Measurements from ENCODE around the gene ZNF362. TPM values are rescaled to one million over a fixed set of nuclear protein-coding genes. Genes with fewer than 3 reads are reported as not detected.
A peak's percentile ranks its signal among the peaks of the same experiment; 100 is the strongest.

ZNF362 gene
- total RNA-seq, 2 donors from 2014 or later: 29.5 to 29.8 TPM

DNA sequence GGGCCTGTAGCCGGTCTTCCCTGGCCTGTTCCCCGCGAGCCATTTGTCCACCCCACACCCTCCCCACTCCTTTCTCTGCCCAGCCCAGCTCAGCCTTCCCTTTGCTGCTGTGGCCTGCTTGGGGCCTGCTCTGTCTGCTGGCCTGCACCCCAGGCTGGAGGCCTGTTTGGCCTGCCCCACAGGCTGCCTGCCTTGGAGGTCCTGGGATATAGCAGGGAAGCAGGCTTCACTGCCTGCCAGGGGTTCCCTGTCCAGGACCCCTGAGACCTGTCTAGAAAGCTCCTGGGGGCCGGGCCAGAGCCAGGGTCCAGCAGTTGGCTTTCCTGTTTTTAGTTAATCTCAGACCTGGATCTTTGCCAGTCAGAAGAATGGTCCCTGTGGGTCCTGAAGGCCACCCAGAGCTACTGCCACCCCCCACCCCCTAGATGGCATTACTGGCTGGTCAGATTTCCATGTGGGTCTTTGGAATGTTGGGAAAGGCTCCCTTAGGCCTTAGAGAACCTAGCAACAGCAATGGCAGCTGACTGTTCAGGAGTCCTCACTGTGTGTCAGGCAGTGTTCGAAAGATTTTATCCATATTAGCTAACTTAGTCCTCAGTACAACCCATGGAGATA lies 7.7 kb downstream of the ZNF362 start:
- no peak for DNase-seq
- ATAC-seq: peak in 1 of 2 donors; percentile 50
- intact Hi-C loops (cut with DNase I): no loop called here

DNA sequence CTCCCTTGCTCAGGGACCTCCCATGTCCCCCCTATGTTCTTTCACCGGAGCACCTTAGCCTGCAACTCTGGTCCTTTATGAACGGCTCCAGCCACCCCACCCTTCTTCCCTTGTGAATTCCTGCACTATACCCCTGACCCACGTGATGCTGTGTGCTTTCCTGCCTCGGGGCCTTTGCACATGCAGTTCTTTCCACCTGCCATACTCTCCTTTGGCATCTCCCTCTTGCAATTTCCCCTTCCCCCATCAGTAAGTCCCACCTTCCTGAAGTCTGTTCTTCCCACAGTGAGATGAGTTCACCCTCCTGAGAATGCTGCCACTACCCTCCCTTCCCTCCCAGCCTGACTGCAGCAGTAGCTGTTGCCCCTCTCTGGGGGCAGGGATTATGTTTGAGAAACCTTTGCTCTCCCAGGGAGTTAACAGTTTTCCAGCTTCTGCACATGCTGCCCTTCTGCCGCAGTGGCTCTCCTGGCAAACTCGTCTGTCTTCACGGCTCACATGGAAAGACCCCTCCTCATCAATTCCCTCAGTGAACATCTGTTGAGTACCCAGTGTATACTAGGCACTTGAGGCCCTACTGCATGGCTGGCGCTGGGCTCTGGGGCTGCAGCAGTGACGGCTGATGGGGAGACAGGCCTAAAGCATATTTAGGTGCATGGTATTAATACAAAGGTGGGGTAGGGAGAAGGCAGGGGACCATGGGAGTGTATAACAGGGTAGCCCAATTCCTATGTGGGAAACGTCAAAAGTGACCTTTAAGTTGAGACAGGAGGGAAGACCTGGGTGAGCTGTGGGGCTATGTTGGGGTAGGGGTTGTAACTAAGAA lies 9.7 kb downstream of the ZNF362 start:
- ATAC-seq (no peak), DNase-seq (no peak)
- intact Hi-C loops (cut with DNase I): no loop called here

DNA sequence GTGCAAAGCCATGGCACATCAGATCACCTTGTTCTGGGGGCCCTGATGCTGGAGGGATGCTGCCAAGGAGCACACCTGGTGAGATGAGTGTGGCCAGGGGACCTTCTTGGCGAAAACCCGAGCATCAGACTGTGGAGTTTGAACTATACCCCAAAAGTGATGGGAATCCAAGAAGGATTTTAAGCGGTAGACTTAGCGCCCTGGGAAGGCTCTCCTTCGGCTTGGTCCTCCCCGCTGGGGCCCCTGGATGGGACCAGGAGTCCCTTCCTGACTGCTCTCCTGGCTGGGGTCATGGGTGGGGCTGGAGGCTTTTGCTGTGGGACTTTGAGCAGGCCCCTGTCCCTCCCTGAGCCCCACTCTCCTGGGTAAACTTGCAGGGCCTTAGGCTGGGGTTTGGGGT lies 10.5 kb downstream of the ZNF362 start:
- DNase-seq: no peak
- ATAC-seq: no peak
- intact Hi-C loops (cut with DNase I): no loop called here

DNA sequence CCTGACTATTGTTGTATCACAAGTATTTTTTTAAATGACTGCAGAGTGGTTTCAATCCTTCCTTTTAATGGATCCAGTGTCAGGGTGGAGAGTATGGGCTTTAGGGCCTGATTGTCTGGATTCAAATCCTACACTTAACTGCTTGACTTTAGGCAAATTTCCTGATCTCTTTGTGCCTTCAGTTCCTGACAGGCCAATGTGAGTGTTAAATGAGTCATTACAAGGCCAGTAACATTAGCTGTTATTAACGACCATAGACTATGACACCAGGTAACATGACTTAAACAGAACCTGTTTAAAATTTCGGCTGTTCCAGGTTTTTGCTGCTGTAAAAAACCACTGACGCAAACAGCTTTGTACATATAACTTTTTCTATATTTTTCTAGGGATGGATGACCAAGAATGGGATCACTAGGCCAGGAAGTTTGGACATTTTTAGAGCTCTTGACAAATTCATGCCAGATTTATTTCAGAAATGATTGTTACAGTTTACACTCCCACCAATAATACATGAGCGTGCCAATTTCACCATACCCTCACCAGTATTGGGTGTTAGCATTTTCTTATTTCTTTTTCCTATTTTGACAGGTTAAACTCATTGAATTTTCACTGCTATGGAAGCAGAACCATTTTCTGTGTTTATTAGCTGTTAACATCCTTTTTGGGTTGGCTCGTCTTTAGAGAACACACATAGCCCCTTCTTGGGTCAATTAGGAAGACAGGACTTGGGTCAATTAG lies 11.3 kb downstream of the ZNF362 start:
- ATAC-seq (no peak), DNase-seq (no peak)
- intact Hi-C loops (cut with DNase I): no loop called here

DNA sequence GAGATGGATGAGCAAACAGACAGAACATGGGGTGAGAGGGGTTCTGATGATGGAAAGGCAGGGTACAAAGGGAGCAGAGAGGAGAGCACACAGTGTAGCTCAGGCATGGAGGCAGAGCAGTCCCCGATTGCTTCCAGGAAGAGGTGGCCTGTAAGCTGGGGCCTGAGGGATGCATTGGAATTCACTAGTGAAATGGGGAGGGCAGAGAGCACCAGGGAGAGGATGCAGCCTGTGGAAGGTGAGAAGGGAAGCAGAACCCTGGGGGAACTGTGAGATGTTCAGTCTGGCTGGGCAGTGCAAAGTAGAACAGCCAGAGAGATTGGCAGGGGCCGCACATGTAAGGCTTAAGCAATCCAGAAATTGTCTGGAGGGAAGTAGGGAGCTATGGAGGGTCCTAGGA lies 12.2 kb downstream of the ZNF362 start:
- ATAC-seq (peak in 1 of 2 donors; percentile 7), DNase-seq (no peak)
- intact Hi-C loops (cut with DNase I): no loop called here

DNA sequence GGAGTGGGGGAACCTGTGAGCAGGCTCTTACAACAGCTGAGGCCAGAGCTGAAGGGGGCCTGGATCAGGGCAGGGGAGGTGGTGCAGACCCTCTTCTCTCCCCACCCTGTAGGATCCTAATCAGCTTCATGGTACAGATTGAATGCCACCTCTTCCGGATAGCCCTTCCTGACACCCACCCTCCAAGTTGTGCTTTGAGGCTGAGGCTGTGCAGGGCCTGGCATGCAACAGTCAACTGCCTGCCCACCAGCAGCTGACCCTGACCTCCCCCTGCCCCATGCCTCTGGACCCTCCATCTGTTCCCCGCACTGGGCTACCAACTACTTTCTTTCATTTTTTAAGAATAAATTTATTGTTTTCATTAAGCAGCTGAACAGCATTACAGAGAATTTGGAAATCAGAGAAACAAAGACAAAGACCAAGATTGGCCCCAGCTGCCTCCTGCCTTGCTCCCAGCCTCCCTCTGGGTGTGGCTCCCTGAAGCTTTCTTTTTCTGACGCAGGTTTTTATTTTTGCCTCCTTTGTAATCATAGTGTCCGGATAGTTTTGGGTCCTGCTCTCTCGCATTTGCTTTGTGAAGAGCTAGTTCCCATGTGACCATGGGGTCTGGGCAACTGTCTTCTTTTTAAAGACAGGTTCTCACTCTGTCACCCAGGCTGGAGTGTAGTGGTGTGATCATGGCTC lies 12.8 kb downstream of the ZNF362 start:
- ATAC-seq (peak in 1 of 2 donors; percentile 29), DNase-seq (no peak)
- intact Hi-C loops (cut with DNase I): no loop called here

DNA sequence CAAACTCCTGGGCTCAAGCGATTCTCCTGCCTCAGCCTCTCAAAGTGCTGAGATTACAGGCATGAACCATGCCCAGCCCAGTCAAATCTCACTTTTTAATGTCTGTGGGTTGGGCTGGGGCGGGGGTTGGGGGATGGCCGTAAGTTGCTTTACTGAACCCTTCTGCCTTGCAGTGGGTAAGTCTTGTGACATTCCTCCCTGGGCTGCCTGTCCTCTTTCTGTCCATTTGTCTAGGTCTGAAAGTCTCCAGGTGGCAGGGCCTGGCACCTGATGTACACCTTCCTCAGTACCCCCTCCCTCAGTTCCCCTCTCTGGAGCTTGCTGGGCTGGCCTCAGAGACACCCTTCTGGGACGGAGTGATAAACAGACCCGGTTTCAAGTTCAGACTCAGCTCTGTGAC lies 13.3 kb downstream of the ZNF362 start:
- no peak for ATAC-seq
- intact Hi-C loops (cut with DNase I): no loop called here
- no peak for DNase-seq

DNA sequence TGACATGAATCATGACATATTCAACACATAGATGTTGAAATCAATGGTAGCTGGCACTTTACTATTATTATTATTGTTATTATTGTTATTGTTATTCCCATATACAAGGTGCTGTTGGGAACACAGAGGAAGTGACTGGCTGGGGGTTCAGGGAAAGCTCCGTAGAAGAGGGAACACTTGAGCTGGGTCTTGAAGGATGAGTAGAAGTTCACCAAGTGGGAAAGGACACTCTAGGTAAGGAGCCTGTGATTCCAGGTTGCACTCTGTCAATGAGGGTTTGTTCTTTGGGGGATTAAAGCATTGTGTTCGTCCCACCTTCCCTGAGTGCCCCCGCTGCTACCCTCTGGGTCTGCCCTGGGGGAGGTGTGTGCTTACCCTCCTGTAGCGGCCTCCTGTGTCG lies 14.1 kb downstream of the ZNF362 start:
- ATAC-seq (no peak), DNase-seq (no peak)
- intact Hi-C loops (cut with DNase I): no loop called here

DNA sequence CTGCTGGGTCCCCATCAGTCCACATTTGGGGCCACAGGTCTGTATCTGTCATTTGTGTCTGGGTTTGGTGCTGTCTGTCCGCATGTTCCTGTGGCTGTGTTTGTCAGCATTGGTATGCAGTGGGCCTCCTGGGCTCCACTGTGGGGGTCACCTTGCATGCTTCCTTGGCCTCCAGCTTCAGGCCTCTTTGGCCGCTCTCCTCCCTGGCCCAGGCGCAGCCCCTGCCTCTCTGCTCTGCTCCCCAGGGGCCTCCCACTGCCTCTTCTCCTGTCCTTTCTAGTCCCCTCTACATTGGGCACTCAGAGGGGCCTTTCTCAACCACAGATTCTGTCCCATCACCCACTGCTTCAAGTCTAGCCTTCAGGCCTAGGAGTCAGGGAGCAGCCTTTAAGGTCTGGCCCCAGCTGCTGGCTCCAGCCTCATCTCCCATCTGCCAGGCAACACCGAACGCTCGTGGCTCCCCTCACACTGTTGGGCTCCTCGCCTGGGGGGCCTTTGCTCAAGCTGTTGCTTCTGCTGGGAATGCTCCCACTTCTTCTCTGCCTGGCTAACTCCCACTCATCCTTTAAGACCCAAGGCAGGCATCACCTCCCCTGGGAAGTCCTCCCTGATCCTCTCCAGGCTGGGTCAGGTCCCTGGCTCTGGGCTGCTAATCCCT lies 14.6 kb downstream of the ZNF362 start:
- intact Hi-C loops (cut with DNase I): no loop called here
- DNase-seq: no peak
- no peak for ATAC-seq

DNA sequence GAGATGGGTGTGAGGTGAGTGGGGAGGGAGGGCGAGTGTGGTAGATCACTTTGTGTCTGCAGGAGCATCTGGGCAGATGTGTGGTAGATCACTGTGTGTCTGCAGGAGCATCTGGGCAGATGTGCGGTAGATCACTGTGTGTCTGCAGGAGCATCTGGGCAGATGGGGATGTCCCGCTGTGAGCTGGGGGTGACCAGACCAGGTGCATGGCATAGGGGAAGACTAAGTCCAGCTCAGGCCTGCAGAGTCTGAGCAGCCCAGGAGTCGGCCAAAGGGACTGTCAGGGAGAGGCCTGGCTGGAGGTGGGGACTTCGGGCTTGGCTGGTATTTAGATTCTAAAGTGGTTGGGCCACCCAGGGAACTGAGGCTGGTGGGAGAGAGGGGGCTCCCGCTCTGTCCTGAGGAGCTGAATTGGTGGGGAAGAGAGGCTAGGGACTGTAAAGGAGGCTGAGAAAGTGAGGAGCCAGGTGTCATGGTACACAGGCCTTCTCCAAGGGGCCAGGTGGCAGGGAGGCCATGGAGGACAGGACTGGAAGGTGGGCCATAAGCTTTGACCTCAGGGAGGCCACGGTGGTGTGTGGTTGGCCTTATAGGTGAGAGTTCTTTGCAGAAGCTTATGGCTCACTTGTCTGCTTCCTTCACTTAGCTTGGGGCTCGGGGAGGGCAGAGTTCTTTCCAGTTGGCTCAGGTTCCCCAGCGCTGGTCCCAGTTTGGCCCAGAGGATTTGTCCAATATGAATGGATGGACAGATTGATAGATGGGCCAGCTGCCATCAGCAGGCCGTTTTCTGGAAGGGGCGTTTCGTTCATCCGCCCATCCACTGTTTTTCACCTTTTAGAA lies 15.6 kb downstream of the ZNF362 start:
- DNase-seq (no peak), ATAC-seq (no peak)
- intact Hi-C loops (cut with DNase I): no loop called here

DNA sequence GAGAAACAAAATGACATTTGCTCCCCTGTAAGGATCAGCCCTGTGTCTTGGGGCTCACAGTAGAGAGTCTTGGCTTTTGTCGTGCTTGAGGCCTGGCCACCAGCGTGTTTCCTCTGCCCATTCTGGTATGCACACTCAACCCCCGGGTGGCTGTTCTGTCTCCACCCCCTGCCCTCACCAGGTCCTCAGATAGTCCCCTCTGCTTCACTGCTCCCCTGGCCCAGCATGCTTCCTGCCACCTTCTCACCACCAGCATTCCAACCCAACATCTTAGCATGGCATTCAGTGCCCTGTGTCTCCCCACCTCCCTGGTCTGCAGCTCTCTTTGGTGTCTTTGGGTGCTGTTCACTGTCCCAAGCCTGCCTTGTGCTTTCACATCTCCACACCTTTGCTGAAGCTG lies 16.2 kb downstream of the ZNF362 start:
- ATAC-seq (no peak), DNase-seq (no peak)
- intact Hi-C loops (cut with DNase I): no loop called here

DNA sequence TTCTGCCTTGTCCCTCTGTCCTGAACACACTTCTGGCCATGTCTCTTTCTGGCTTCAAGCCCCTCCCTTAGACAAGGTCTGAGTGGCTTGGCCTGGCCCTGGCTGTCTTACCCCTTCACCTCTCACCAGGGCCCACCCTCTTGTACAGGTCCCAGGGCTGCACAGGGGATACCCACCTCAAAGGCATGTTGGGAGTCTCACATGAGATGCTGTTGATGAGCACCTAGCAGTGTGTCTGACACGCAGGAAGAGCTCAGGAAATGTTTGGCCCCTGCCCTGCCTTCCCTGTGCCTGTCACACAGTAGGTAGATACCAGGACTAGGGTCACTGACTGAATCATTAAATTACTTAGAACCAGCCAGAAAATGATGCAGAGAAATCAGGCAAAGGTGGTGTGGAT lies 16.6 kb downstream of the ZNF362 start:
- ATAC-seq (no peak), DNase-seq (no peak)
- intact Hi-C loops (cut with DNase I): no loop called here

DNA sequence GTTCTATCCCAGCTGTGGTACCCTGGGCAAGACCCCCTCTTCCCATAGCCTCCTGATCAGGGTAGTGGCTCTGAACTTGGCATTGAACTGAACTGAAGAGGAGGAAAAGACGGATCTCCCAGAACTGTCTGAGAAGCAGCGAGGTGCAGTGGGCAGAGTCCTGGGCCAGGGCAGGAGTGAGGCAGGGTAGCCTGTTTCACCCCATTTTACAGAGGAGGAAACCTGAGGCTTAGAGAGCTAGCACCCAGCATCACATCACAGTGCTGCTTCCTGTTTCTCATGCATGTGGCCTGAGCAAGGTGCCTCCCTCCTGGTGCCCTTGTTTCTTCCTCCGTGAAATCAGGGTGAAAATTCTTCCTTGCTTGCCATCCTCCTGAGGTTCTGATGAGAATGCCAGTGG lies 17.1 kb downstream of the ZNF362 start:
- DNase-seq: no peak
- ATAC-seq: no peak
- intact Hi-C loops (cut with DNase I): no loop called here

DNA sequence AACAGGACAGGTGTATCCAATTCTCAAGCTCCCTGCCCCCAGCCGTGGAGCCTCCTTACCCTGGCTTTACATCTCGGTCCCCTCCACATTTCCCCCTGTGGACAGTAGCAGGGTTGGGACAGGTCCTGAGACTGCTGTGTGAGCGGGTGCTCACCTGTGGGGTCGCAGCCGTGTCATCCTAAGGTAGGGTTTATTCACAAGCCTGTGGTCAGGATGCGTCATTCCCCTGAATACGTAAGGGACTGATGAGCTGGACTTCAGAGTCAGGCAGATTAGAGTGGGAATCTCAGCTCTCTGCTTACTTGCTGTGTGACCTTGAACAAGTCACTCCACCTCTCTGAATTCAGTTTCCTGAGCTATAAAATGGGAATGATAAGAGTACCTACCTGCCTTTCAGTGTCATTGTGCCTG lies 17.7 kb downstream of the ZNF362 start:
- intact Hi-C loops (cut with DNase I): no loop called here
- no peak for ATAC-seq

DNA sequence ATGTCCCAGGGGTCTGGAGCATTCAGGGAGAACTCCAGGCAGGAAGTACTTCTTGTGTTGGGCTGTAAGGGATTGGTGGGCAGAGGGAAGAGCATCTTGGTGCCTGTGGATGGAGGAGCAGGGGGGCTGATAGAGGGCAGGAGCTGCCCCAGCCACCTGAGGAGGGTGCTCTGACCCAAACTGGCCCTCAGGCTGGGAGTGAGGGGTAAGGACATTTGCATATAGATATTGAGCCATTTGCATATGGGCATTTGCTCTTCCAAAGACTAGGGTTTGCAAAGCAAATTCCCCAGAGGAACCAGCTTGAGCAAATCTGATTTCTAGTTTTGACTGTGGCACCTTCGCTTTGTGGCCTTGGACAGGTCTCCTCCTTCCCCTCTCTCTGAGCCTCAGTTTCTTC lies 18.2 kb downstream of the ZNF362 start:
- intact Hi-C loops (cut with DNase I): no loop called here
- ATAC-seq: no peak
- no peak for DNase-seq

More for the DNA sequence above, 17.7 kb downstream of the ZNF362 start:
- no peak for DNase-seq

DNA sequence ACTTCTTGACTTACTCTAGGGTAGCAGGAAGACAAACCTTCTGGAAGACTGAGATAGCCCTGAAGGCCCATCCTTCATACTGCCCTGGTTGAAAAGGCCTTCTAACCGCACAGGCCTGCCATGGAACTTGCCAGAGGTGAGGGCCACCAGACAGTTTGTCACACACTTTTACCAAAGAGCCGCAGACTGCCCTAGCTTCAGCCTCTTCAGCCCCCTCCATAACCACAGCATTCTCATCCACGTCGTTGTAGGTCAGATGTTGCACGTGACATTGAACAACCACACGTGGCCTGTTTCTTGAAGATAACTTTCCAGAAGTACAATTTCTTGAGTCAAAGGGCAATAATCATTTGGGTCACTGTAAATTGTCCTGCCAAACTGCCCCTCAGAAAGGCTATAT lies 18.9 kb downstream of the ZNF362 start:
- no peak for DNase-seq
- intact Hi-C loops (cut with DNase I): no loop called here

DNA sequence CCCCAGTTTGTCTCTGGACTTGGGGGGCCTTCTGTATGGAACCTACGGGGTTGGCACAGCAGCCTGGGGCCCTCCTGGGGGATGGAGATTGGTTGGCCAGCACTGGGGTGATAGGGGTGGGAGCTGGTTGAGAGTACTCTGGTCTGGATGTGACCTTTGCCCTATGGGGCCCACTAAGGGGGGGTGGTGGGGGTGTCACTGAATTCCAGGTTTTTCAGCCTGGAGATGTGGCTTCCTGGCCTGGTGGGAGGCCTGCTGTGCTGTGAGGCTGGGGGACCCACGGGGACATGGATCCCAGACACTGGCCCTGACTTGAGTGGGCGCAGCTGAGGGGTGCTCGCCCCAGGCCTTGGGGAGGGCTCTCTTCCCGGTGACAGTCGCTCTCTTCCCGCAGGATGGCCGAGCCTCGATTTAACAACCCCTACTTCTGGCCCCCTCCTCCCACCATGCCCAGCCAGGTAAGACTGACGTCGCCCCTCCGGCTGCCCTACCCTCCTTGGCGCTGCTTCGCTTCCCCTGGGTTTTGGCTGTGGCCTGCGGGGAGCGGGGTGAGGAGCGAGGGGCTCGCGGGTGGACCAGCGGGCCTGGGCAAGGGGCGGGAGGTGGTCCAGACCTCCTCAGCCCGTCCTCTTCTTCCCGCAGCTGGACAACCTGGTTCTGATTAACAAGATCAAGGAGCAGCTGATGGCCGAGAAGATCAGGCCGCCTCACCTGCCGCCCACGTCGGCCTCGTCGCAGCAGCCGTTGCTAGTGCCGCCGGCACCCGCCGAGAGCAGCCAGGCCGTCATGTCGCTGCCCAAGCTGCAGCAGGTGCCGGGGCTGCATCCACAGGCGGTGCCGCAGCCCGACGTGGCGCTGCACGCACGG lies 19.6 kb downstream of the ZNF362 start:
- no peak for ATAC-seq
- no peak for DNase-seq
- intact Hi-C loops (cut with DNase I): no loop called here

More for the DNA sequence above, 18.9 kb downstream of the ZNF362 start:
- ATAC-seq: no peak
